GM19438 (cell line): Measurements from ENCODE around the gene CATSPERE.

Experiments used
- ATAC-seq: cut with Tn5 transposase; IDR thresholded peaks from one replicate; pipeline ENCODE4 v1.9.1; 2021; ENCODE audit warnings: low read depth; ENCODE audit not compliant: unreplicated experiment

CATSPERE gene

GRCh38 chr1:244461245-244462071, at the start of gene CATSPERE:
TSS of gene CATSPERE (plus strand) at chr1:244461273. CDS start at chr1:244461430, 157 bp downstream.
- peak; percentile 98 for ATAC-seq

GRCh38 chr1:244412176-244412575, 48.9 kb upstream of the CATSPERE start:
- ATAC-seq, result no peak

GRCh38 chr1:244413736-244414135, 47.3 kb upstream of the CATSPERE start:
- no peak for ATAC-seq

- ATAC-seq, result no peak
These were observed 46.5 kb upstream of the CATSPERE start for GRCh38 chr1:244414543-244414942.

- no peak for ATAC-seq
These were observed 42.0 kb upstream of the CATSPERE start for GRCh38 chr1:244419024-244419423.

- no peak for ATAC-seq
These were observed 38.9 kb upstream of the CATSPERE start for GRCh38 chr1:244422174-244422573.

- no peak for ATAC-seq
These were observed 36.3 kb upstream of the CATSPERE start for GRCh38 chr1:244424649-244425334.

GRCh38 chr1:244427647-244428046, 33.4 kb upstream of the CATSPERE start:
- no peak for ATAC-seq

GRCh38 chr1:244429818-244430217, 31.3 kb upstream of the CATSPERE start:
- ATAC-seq, result no peak

- no peak for ATAC-seq
These were observed 29.9 kb upstream of the CATSPERE start for GRCh38 chr1:244431166-244431565.

GRCh38 chr1:244435562-244436205, 25.4 kb upstream of the CATSPERE start:
- no peak for ATAC-seq

GRCh38 chr1:244436336-244437085, 24.6 kb upstream of the CATSPERE start:
- ATAC-seq, result no peak

- ATAC-seq, result no peak
These were observed 24.0 kb upstream of the CATSPERE start for GRCh38 chr1:244437086-244437468.

- no peak for ATAC-seq
These were observed 21.6 kb upstream of the CATSPERE start for GRCh38 chr1:244439391-244440032.

GRCh38 chr1:244442850-244443249, 18.2 kb upstream of the CATSPERE start:
- no peak for ATAC-seq

GRCh38 chr1:244444854-244445253, 16.2 kb upstream of the CATSPERE start:
- no peak for ATAC-seq

- no peak for ATAC-seq
These were observed 15.5 kb upstream of the CATSPERE start for GRCh38 chr1:244445320-244446181.

- ATAC-seq, result no peak
These were observed 14.0 kb upstream of the CATSPERE start for GRCh38 chr1:244447024-244447423.

- ATAC-seq, result no peak
These were observed 13.5 kb upstream of the CATSPERE start for GRCh38 chr1:244447552-244447951.
